ENCODE measurements around the gene GALNT16.
"Not testable (repeated sequence)": the region's sequence is repeated elsewhere in the genome, so short reads cannot be mapped to it uniquely, and the experiment has no call there.

GALNT16 gene

GRCh38 chr14:69366761-69367160, 106.8 kb downstream of the GALNT16 start:
- no peak overlapping the region for H3K9ac ChIP-seq (ENCODE audit: low read length)
- no peaks in the 10 kb centered on the region for H3K9me3 ChIP-seq (ENCODE audit: control insufficient read depth, low read length)
- H3K4me1 ChIP-seq (ENCODE audit: control insufficient read depth, insufficient read depth, low read length), result no peaks in the 10 kb centered on the region

GRCh38 chr14:69368381-69368780, 108.4 kb downstream of the GALNT16 start:
- Histone ChIP-seq H3K9me3 (ENCODE audit: control insufficient read depth, low read length) (no peaks in the 10 kb centered on the region), H3K4me3 (ENCODE audit: low read length) (no peak overlapping the region), H3K4me1 (ENCODE audit: control insufficient read depth, insufficient read depth, low read length) (no peaks in the 10 kb centered on the region), H3K9ac (ENCODE audit: low read length) (no peak overlapping the region), H3K36me3 (ENCODE audit: control insufficient read depth, insufficient read depth, low read length) (no peaks in the 10 kb centered on the region), H3K27me3 (ENCODE audit: control insufficient read depth, insufficient read depth, low read length) (no peaks in the 10 kb centered on the region)

More at GRCh38 chr14:69366761-69367160, 106.8 kb downstream of the GALNT16 start:
- H3K27me3 ChIP-seq (ENCODE audit: control insufficient read depth, insufficient read depth, low read length), result no peaks in the 10 kb centered on the region
- H3K4me3 ChIP-seq (ENCODE audit: low read length), result no peak overlapping the region
- no peaks in the 10 kb centered on the region for H3K36me3 ChIP-seq (ENCODE audit: control insufficient read depth, insufficient read depth, low read length)

- H3K36me3 ChIP-seq (ENCODE audit: control insufficient read depth, insufficient read depth, low read length), result no peaks in the 10 kb centered on the region
- H3K9ac ChIP-seq (ENCODE audit: low read length), result no peak overlapping the region
- no peak overlapping the region for H3K4me3 ChIP-seq (ENCODE audit: low read length)
- H3K27me3 ChIP-seq (ENCODE audit: control insufficient read depth, insufficient read depth, low read length), result no peaks in the 10 kb centered on the region
- H3K9me3 ChIP-seq (ENCODE audit: control insufficient read depth, low read length), result no peaks in the 10 kb centered on the region
- H3K4me1 ChIP-seq (ENCODE audit: control insufficient read depth, insufficient read depth, low read length), result no peaks in the 10 kb centered on the region
These were observed 110.1 kb downstream of the GALNT16 start for GRCh38 chr14:69370061-69370460.

GRCh38 chr14:69372146-69372545, 112.2 kb downstream of the GALNT16 start:
- Histone ChIP-seq H3K4me3 (ENCODE audit: low read length) (no peak overlapping the region), H3K27me3 (ENCODE audit: control insufficient read depth, insufficient read depth, low read length) (no peaks in the 10 kb centered on the region), H3K9me3 (ENCODE audit: control insufficient read depth, low read length) (no peaks in the 10 kb centered on the region), H3K4me1 (ENCODE audit: control insufficient read depth, insufficient read depth, low read length) (no peaks in the 10 kb centered on the region), H3K9ac (ENCODE audit: low read length) (no peak overlapping the region), H3K36me3 (ENCODE audit: control insufficient read depth, insufficient read depth, low read length) (no peaks in the 10 kb centered on the region)

GRCh38 chr14:69373104-69373503, 113.1 kb downstream of the GALNT16 start:
- Histone ChIP-seq H3K9ac (ENCODE audit: low read length) (no peak overlapping the region), H3K4me3 (ENCODE audit: low read length) (no peak overlapping the region), H3K9me3 (ENCODE audit: control insufficient read depth, low read length) (no peaks in the 10 kb centered on the region), H3K36me3 (ENCODE audit: control insufficient read depth, insufficient read depth, low read length) (no peaks in the 10 kb centered on the region), H3K4me1 (ENCODE audit: control insufficient read depth, insufficient read depth, low read length) (no peaks in the 10 kb centered on the region), H3K27me3 (ENCODE audit: control insufficient read depth, insufficient read depth, low read length) (no peaks in the 10 kb centered on the region)

- H3K4me3 ChIP-seq (ENCODE audit: low read length), result no peak overlapping the region
- H3K4me1 ChIP-seq (ENCODE audit: control insufficient read depth, insufficient read depth, low read length), result no peaks in the 10 kb centered on the region
- no peaks in the 10 kb centered on the region for H3K9me3 ChIP-seq (ENCODE audit: control insufficient read depth, low read length)
- no peaks in the 10 kb centered on the region for H3K27me3 ChIP-seq (ENCODE audit: control insufficient read depth, insufficient read depth, low read length)
- no peaks in the 10 kb centered on the region for H3K36me3 ChIP-seq (ENCODE audit: control insufficient read depth, insufficient read depth, low read length)
- no peak overlapping the region for H3K9ac ChIP-seq (ENCODE audit: low read length)
These were observed 114.3 kb downstream of the GALNT16 start for GRCh38 chr14:69374235-69374634.

- no peak overlapping the region for H3K9ac ChIP-seq (ENCODE audit: low read length)
- no peaks in the 10 kb centered on the region for H3K9me3 ChIP-seq (ENCODE audit: control insufficient read depth, low read length)
- H3K36me3 ChIP-seq (ENCODE audit: control insufficient read depth, insufficient read depth, low read length), result no peaks in the 10 kb centered on the region
- H3K4me3 ChIP-seq (ENCODE audit: low read length), result no peak overlapping the region
- H3K27me3 ChIP-seq (ENCODE audit: control insufficient read depth, insufficient read depth, low read length), result no peaks in the 10 kb centered on the region
- no peaks in the 10 kb centered on the region for H3K4me1 ChIP-seq (ENCODE audit: control insufficient read depth, insufficient read depth, low read length)
These were observed 115.2 kb downstream of the GALNT16 start for GRCh38 chr14:69375182-69375581.

- no peaks in the 10 kb centered on the region for H3K36me3 ChIP-seq (ENCODE audit: control insufficient read depth, insufficient read depth, low read length)
- H3K4me3 ChIP-seq (ENCODE audit: low read length), result no peak overlapping the region
- no peak overlapping the region for H3K9ac ChIP-seq (ENCODE audit: low read length)
- H3K9me3 ChIP-seq (ENCODE audit: control insufficient read depth, low read length), result no peaks in the 10 kb centered on the region
- H3K27me3 ChIP-seq (ENCODE audit: control insufficient read depth, insufficient read depth, low read length), result no peaks in the 10 kb centered on the region
- no peaks in the 10 kb centered on the region for H3K4me1 ChIP-seq (ENCODE audit: control insufficient read depth, insufficient read depth, low read length)
These were observed 115.8 kb downstream of the GALNT16 start for GRCh38 chr14:69375722-69376121.

- no peaks in the 10 kb centered on the region for H3K36me3 ChIP-seq (ENCODE audit: control insufficient read depth, insufficient read depth, low read length)
- H3K9me3 ChIP-seq (ENCODE audit: control insufficient read depth, low read length), result no peaks in the 10 kb centered on the region
- no peak overlapping the region for H3K4me3 ChIP-seq (ENCODE audit: low read length)
- no peak overlapping the region for H3K9ac ChIP-seq (ENCODE audit: low read length)
- H3K27me3 ChIP-seq (ENCODE audit: control insufficient read depth, insufficient read depth, low read length), result no peaks in the 10 kb centered on the region
- H3K4me1 ChIP-seq (ENCODE audit: control insufficient read depth, insufficient read depth, low read length), result no peaks in the 10 kb centered on the region
These were observed 116.5 kb downstream of the GALNT16 start for GRCh38 chr14:69376439-69376838.

- no peaks in the 10 kb centered on the region for H3K4me1 ChIP-seq (ENCODE audit: control insufficient read depth, insufficient read depth, low read length)
- H3K36me3 ChIP-seq (ENCODE audit: control insufficient read depth, insufficient read depth, low read length), result no peaks in the 10 kb centered on the region
- no peaks in the 10 kb centered on the region for H3K27me3 ChIP-seq (ENCODE audit: control insufficient read depth, insufficient read depth, low read length)
- H3K4me3 ChIP-seq (ENCODE audit: low read length), result no peak overlapping the region
- no peak overlapping the region for H3K9ac ChIP-seq (ENCODE audit: low read length)
- H3K9me3 ChIP-seq (ENCODE audit: control insufficient read depth, low read length), result no peaks in the 10 kb centered on the region
These were observed 118.3 kb downstream of the GALNT16 start for GRCh38 chr14:69378274-69378673.

- Histone ChIP-seq H3K9me3 (ENCODE audit: control insufficient read depth, low read length) (no peaks in the 10 kb centered on the region), H3K4me3 (ENCODE audit: low read length) (no peak overlapping the region), H3K36me3 (ENCODE audit: control insufficient read depth, insufficient read depth, low read length) (no peaks in the 10 kb centered on the region), H3K4me1 (ENCODE audit: control insufficient read depth, insufficient read depth, low read length) (no peaks in the 10 kb centered on the region), H3K27me3 (ENCODE audit: control insufficient read depth, insufficient read depth, low read length) (no peaks in the 10 kb centered on the region), H3K9ac (ENCODE audit: low read length) (no peak overlapping the region)
These were observed 127.4 kb downstream of the GALNT16 start for GRCh38 chr14:69387311-69387710.

- H3K27me3 ChIP-seq (ENCODE audit: control insufficient read depth, insufficient read depth, low read length); H3K36me3 ChIP-seq (ENCODE audit: control insufficient read depth, insufficient read depth, low read length); H3K4me1 ChIP-seq (ENCODE audit: control insufficient read depth, insufficient read depth, low read length); H3K4me3 ChIP-seq (ENCODE audit: low read length); H3K9me3 ChIP-seq (ENCODE audit: control insufficient read depth, low read length); H3K9ac ChIP-seq (ENCODE audit: low read length): not testable (repeated sequence)
These were observed 131.4 kb downstream of the GALNT16 start for GRCh38 chr14:69391400-69391799.

- H3K4me1 ChIP-seq (ENCODE audit: control insufficient read depth, insufficient read depth, low read length), result peaks cover 6% of the 10 kb centered on the region
- no peak overlapping the region for H3K4me3 ChIP-seq (ENCODE audit: low read length)
- H3K36me3 ChIP-seq (ENCODE audit: control insufficient read depth, insufficient read depth, low read length), result no peaks in the 10 kb centered on the region
- H3K9me3 ChIP-seq (ENCODE audit: control insufficient read depth, low read length), result no peaks in the 10 kb centered on the region
- no peak overlapping the region for H3K9ac ChIP-seq (ENCODE audit: low read length)
- H3K27me3 ChIP-seq (ENCODE audit: control insufficient read depth, insufficient read depth, low read length), result no peaks in the 10 kb centered on the region
These were observed 132.5 kb downstream of the GALNT16 start for GRCh38 chr14:69392481-69392880.

Measured in mucosa of stomach (tissue), 1 donor.